IMR-90 (cell line): ENCODE measurements around the gene LAMA4. TPM values are rescaled to one million over a fixed set of nuclear protein-coding genes. Genes with fewer than 3 reads are reported as not detected.

Source experiments
- ATAC-seq: fragments of 200-7000 bp; cut with Tn5 transposase; 2 replicates; pipeline ENCODE4 v1.9.1; 2020; ENCODE audit warnings: low read depth, mild to moderate bottlenecking, moderate library complexity
- BruUV-seq: library from RNA; stranded (reverse); fragments of 400-500 nt; replicated peaks from 2 replicates; lab custom pipeline; 2021; lab: Mats Ljungman, UMichigan
- CTCF ChIA-PET: fragments of 300-600 bp; formaldehyde crosslinking; extraction: SDS; loops from one replicate; lab custom pipeline; 2021; ENCODE audit warnings: antibody characterized with exemption; lab: Yijun Ruan, JAX
- POLR2A ChIA-PET: fragments of 300-600 bp; sonication (Branson Sonifier 250); formaldehyde crosslinking; loops from one replicate; lab custom pipeline; 2022; ENCODE audit warnings: antibody characterized with exemption; ENCODE audit not compliant: unreplicated experiment; lab: Charles Lee
- DNase-seq: peaks from one replicate; pipeline ENCODE4 v3.0.0; 2013
- H2AFZ ChIP-seq: replicated peaks from 2 replicates; pipeline ENCODE3; 2013; ENCODE audit warnings: low read length, mild to moderate bottlenecking; ENCODE audit not compliant: poor library complexity
- H2AK5ac ChIP-seq: 2 replicates; pipeline ENCODE4 v1.6.1; 2013; ENCODE audit warnings: low read depth, low read length, inconsistent platforms
- H2AK9ac ChIP-seq: replicated peaks from 2 replicates; pipeline ENCODE3; 2013; ENCODE audit warnings: mild to moderate bottlenecking, low read depth, low read length, moderate library complexity; ENCODE audit not compliant: poor library complexity
- H2BK120ac ChIP-seq: 2 replicates; pipeline ENCODE4 v1.6.1; 2013; ENCODE audit warnings: low read depth, low read length, inconsistent platforms
- H2BK15ac ChIP-seq: 3 replicates; pipeline ENCODE4 v1.6.1; 2013; ENCODE audit warnings: low read depth, low read length, inconsistent platforms
- H2BK20ac ChIP-seq: 2 replicates; pipeline ENCODE4 v1.6.1; 2013; ENCODE audit warnings: low read depth, mild to moderate bottlenecking, inconsistent platforms, low read length, moderate library complexity
- H2BK5ac ChIP-seq: 2 replicates; pipeline ENCODE4 v1.6.1; 2013; ENCODE audit warnings: mild to moderate bottlenecking, low read depth, low read length, inconsistent platforms; ENCODE audit not compliant: poor library complexity, severe bottlenecking
- H3K14ac ChIP-seq: replicated peaks from 2 replicates; pipeline ENCODE4 v1.6.1; 2013; ENCODE audit warnings: low read depth, low read length, inconsistent platforms
- H3K18ac ChIP-seq: 2 replicates; pipeline ENCODE4 v1.6.1; 2013; ENCODE audit warnings: low read depth, low read length, control low read depth
- H3K23ac ChIP-seq: 2 replicates; pipeline ENCODE4 v1.6.1; 2013; ENCODE audit warnings: low read depth, low read length, inconsistent platforms
- H3K27ac ChIP-seq: 2 replicates; pipeline ENCODE4 v1.5.1; 2013; ENCODE audit warnings: mild to moderate bottlenecking, control low read depth, low read length; ENCODE audit not compliant: insufficient read depth
- H3K27me3 ChIP-seq: 2 replicates; pipeline ENCODE4 v1.6.1; 2013; ENCODE audit warnings: low read length; ENCODE audit not compliant: control insufficient read depth, insufficient read depth
- H3K36me3 ChIP-seq: 2 replicates; pipeline ENCODE4 v1.6.1; 2013; ENCODE audit warnings: low read length, mixed read lengths; ENCODE audit not compliant: control insufficient read depth, insufficient read depth
- H3K4ac ChIP-seq: 2 replicates; pipeline ENCODE4 v1.6.1; 2013; ENCODE audit warnings: low read depth, low read length, inconsistent platforms
- H3K4me1 ChIP-seq: 2 replicates; pipeline ENCODE4 v1.6.1; 2013; ENCODE audit warnings: low read length, mixed read lengths; ENCODE audit not compliant: control insufficient read depth, insufficient read depth
- H3K4me2 ChIP-seq: 2 replicates; pipeline ENCODE4 v1.6.1; 2013; ENCODE audit warnings: low read depth, mild to moderate bottlenecking, control low read depth, low read length, moderate library complexity
- H3K4me3 ChIP-seq: 2 replicates; pipeline ENCODE4 v1.5.1; 2013; ENCODE audit warnings: low read depth, mild to moderate bottlenecking, control low read depth, low read length, moderate library complexity; ENCODE audit not compliant: insufficient read depth
- H3K56ac ChIP-seq: 2 replicates; pipeline ENCODE4 v1.6.1; 2013; ENCODE audit warnings: low read length, inconsistent platforms; ENCODE audit not compliant: insufficient read depth; ENCODE audit errors: extremely low read depth
- H3K79me1 ChIP-seq, 2 experiments: 2 replicates each; pipeline ENCODE4 v1.6.1; 2013; ENCODE audit warnings: low read length in 2 of 2, inconsistent platforms in 1 of 2, low read depth in 1 of 2
- H3K9ac ChIP-seq: 2 replicates; pipeline ENCODE4 v1.6.1; 2013; ENCODE audit warnings: low read depth, low read length, control low read depth
- H3K9me1 ChIP-seq: 2 replicates; pipeline ENCODE4 v1.6.1; 2013; ENCODE audit warnings: low read length, inconsistent platforms; ENCODE audit not compliant: insufficient read depth
- H3K9me3 ChIP-seq: 2 replicates; pipeline ENCODE4 v1.6.1; 2013; ENCODE audit warnings: low read length; ENCODE audit not compliant: control insufficient read depth, insufficient read depth
- H4K20me1 ChIP-seq: 2 replicates; pipeline ENCODE4 v1.6.1; 2013; ENCODE audit warnings: low read length, inconsistent platforms; ENCODE audit not compliant: insufficient read depth
- H4K5ac ChIP-seq: 2 replicates; pipeline ENCODE4 v1.6.1; 2013; ENCODE audit warnings: mild to moderate bottlenecking, low read depth, low read length, control low read depth
- H4K8ac ChIP-seq, 2 experiments: 2 replicates each; pipeline ENCODE4 v1.6.1; 2013; ENCODE audit warnings: low read depth in 2 of 2, low read length in 2 of 2, control low read depth in 1 of 2, inconsistent platforms in 1 of 2
- H4K91ac ChIP-seq: 2 replicates; pipeline ENCODE4 v1.6.1; 2013; ENCODE audit warnings: low read depth, low read length, inconsistent platforms; ENCODE audit not compliant: insufficient read depth
- POLR2A ChIP-seq: IDR thresholded peaks from 2 replicates; pipeline ENCODE4 v1.6.1; 2012; ENCODE audit warnings: mild to moderate bottlenecking, low read depth, low read length
- RFX5 ChIP-seq: IDR thresholded peaks from 2 replicates; pipeline ENCODE4 v1.8.0; 2012; ENCODE audit warnings: low read depth, mild to moderate bottlenecking, low read length, moderate library complexity
- WGBS, 2 experiments: methylation state at CpG; one replicate each; pipeline versions ENCODE4 v1.1.5 to v1.1.7; 2013; ENCODE audit warnings: missing lambda C conversion rate in 2 of 2; ENCODE audit not compliant: insufficient read length in 1 of 2; ENCODE audit errors: extremely low coverage in 2 of 2; 5-methylcytosine and 5-hydroxymethylcytosine counted together
- dilution Hi-C: fragments of 300-500 bp; cut with HindIII; formaldehyde crosslinking; loops from one replicate; pipeline ENCODE4 v1.14.3; 2018; ENCODE audit warnings: low sequenced_read_pairs; ENCODE audit not compliant: unreplicated experiment
- in situ Hi-C: fragments of 300-500 bp; cut with MboI; formaldehyde crosslinking; loops from 3 replicates; pipeline ENCODE4 v1.14.3; 2019; ENCODE audit warnings: low sequenced_read_pairs, inconsistent platforms, mixed read lengths
- intact Hi-C: fragments of 100-400 bp; cut with micrococcal nuclease; formaldehyde crosslinking; loops from 2 replicates; pipeline ENCODE4 v1.10.0; 2022
- polyA plus RNA-seq, 3 experiments: library from polyadenylated mRNA; depleted of rRNA; stranded (reverse); fragments of >200 nt; gene quantifications; 2 replicates each; pipeline ENCODE4 v1.2.3, GENCODE V29; 2012; ENCODE audit warnings: low replicate concordance in 1 of 3
- total RNA-seq: library from RNA; depleted of rRNA; stranded (reverse); fragments of >200 nt; gene quantifications from 2 replicates; pipeline ENCODE4 v1.2.3, GENCODE V29; 2012
- TF ChIP-seq, protein P1 (sequence below): fragments of 150-350 bp; IDR thresholded peaks from 2 replicates; pipeline ENCODE4 v1.6.1; 2017; ENCODE audit warnings: mild to moderate bottlenecking, antibody characterized with exemption, low read length, low read depth

The LAMA4 gene
- total and polyA plus RNA-seq, 2 of the 4 experiments (the other 2 are of a cell fraction) = 33.9 to 35.8 TPM

- dilution Hi-C loops = no loop called here
- no peaks in the 10 kb centered on the region for H3K36me3 ChIP-seq
- H4K8ac ChIP-seq = no peak overlapping the region
- H3K18ac ChIP-seq = no peak overlapping the region
- H3K9me3 ChIP-seq = no peaks in the 10 kb centered on the region
- H2BK5ac ChIP-seq = no peak overlapping the region
- H2AK9ac ChIP-seq = no peak overlapping the region
- H3K27me3 ChIP-seq = no peaks in the 10 kb centered on the region
- CTCF ChIA-PET = no interaction called here
- H2AFZ ChIP-seq = no peak overlapping the region
- POLR2A ChIA-PET = no interaction called here
- H3K14ac ChIP-seq = no peak overlapping the region
- ATAC-seq (no peak), DNase-seq (peak; percentile 57)
- no peak overlapping the region for H3K9ac ChIP-seq
- no peak overlapping the region for H4K91ac ChIP-seq
- intact Hi-C loops = no loop called here
- H3K9me1 ChIP-seq = no peaks in the 10 kb centered on the region; the same call in 1 of the 2 replicates
- no peaks in the 10 kb centered on the region for H4K20me1 ChIP-seq
- peaks cover 6% of the 10 kb centered on the region for H3K4me1 ChIP-seq
- no peak for TF ChIP-seq RFX5
- TF ChIP-seq, protein P1, sequence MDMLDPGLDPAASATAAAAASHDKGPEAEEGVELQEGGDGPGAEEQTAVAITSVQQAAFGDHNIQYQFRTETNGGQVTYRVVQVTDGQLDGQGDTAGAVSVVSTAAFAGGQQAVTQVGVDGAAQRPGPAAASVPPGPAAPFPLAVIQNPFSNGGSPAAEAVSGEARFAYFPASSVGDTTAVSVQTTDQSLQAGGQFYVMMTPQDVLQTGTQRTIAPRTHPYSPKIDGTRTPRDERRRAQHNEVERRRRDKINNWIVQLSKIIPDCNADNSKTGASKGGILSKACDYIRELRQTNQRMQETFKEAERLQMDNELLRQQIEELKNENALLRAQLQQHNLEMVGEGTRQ = no peak
- TF ChIP-seq POLR2A = no peak
- WGBS, 2 experiments = 100% methylated on average over 4 of the region's 11 CpGs; no CpG with 5 or more reads in 1 of the 2 experiments
- no peak overlapping the region for H4K5ac ChIP-seq
- H3K56ac ChIP-seq = no peak overlapping the region
- no peak overlapping the region for H3K27ac ChIP-seq
- H3K4me3 ChIP-seq = no peak overlapping the region
- no peak overlapping the region for H2AK5ac ChIP-seq
- peaks cover 0 to under 1% of the 10 kb centered on the region in 2 experiments; a peak in 1 of 4 replicates for H3K79me1 ChIP-seq
- no peak overlapping the region for H3K4ac ChIP-seq
- no peak overlapping the region for H2BK15ac ChIP-seq
- no peak overlapping the region for H2BK120ac ChIP-seq
- no peak overlapping the region for H3K4me2 ChIP-seq
- in situ Hi-C loops = no loop called here
- H3K23ac ChIP-seq = no peak overlapping the region
- no peak overlapping the region for H2BK20ac ChIP-seq
- BruUV-seq = no TSS peak
Observed at GRCh38 chr6:112258642-112259336, 4.4 kb upstream of the LAMA4 start.
